Cardiac fibroblast (primary cell): ENCODE measurements around the gene WASF3.

Experiments used
- DNase-seq, 2 donors: peaks; one replicate each; pipeline versions ENCODE4 v3.0.0 to v3.0.0-alpha.2; 2010; ENCODE audit warnings: low read depth in 2 of 2
- H3K4me3 ChIP-seq, 2 donors: replicated peaks in 1 of 2; 1 replicate in 1 of 2; 2 replicates in 1 of 2; pipeline ENCODE4 v1.5.1; 2011; ENCODE audit warnings: low read depth in 2 of 2, low read length in 2 of 2, mild to moderate bottlenecking in 2 of 2, moderate library complexity in 1 of 2
- CTCF ChIP-seq: IDR thresholded peaks from one replicate; pipeline ENCODE4 v1.5.1; 2011; ENCODE audit warnings: low read depth, mild to moderate bottlenecking, low read length, inconsistent platforms

Gene WASF3

GRCh38 chr13:26680572-26680971, 123.1 kb downstream of the WASF3 start:
- no peak for DNase-seq
- H3K4me3 ChIP-seq, result no peak overlapping the region
- TF ChIP-seq CTCF, result no peak

- H3K4me3 ChIP-seq, result no peak overlapping the region
- TF ChIP-seq CTCF, result no peak
- no peak for DNase-seq
These were observed 123.6 kb downstream of the WASF3 start for GRCh38 chr13:26681036-26681435.

- TF ChIP-seq CTCF, result no peak
- no peak overlapping the region for H3K4me3 ChIP-seq
- DNase-seq, result no peak
These were observed 125.1 kb downstream of the WASF3 start for GRCh38 chr13:26682606-26683005.

- no peak for DNase-seq
- H3K4me3 ChIP-seq, result no peak overlapping the region
- TF ChIP-seq CTCF, result no peak
These were observed 128.1 kb downstream of the WASF3 start for GRCh38 chr13:26685606-26686005.

GRCh38 chr13:26686285-26686684, 128.8 kb downstream of the WASF3 start:
- no peak for TF ChIP-seq CTCF
- DNase-seq, result no peak
- no peak overlapping the region for H3K4me3 ChIP-seq

GRCh38 chr13:26688286-26688685, 130.8 kb downstream of the WASF3 start:
- no peak for TF ChIP-seq CTCF
- H3K4me3 ChIP-seq, result no peak overlapping the region
- no peak for DNase-seq

- DNase-seq, result no peak
- TF ChIP-seq CTCF, result no peak
- H3K4me3 ChIP-seq, result no peak overlapping the region
These were observed 131.5 kb downstream of the WASF3 start for GRCh38 chr13:26688980-26689379.
